Stimulated activated CD8-positive, alpha-beta memory T cell treated with anti-CD3 and anti-CD28 coated beads, Interleukin-4, amount 100 ng/mL, for 4 hours (primary cell): ENCODE results near the gene CARM1.
"Not testable (repeated sequence)": the region's sequence is repeated elsewhere in the genome, so short reads cannot be mapped to it uniquely, and the experiment has no call there.

Experiments
- DNase-seq, 2 donors: peaks; one replicate each; pipeline ENCODE4 v3.0.0-alpha.2; 2020; ENCODE audit warnings: low read depth in 2 of 2, low spot score in 1 of 2

The CARM1 gene

GRCh38 chr19:10846500-10847202, 24.7 kb upstream of the CARM1 start:
- DNase-seq = no peak

- no peak for DNase-seq
These were observed 23.0 kb upstream of the CARM1 start, which contains the start of gene C19orf38 for GRCh38 chr19:10848230-10848856. C19orf38 (plus strand) TSS chr19:10848415; CDS start chr19:10848509, 94 bp downstream.

GRCh38 chr19:10850631-10851030, 20.7 kb upstream of the CARM1 start:
- no peak for DNase-seq

GRCh38 chr19:10852098-10852800, 19.1 kb upstream of the CARM1 start:
- no peak for DNase-seq

- DNase-seq = no peak
These were observed 18.4 kb upstream of the CARM1 start for GRCh38 chr19:10852941-10853340.

GRCh38 chr19:10854350-10855089, 16.8 kb upstream of the CARM1 start:
- DNase-seq = no peak

- DNase-seq = no peak
These were observed 15.4 kb upstream of the CARM1 start for GRCh38 chr19:10855879-10856522.

- not testable (repeated sequence) for DNase-seq
These were observed 14.5 kb upstream of the CARM1 start for GRCh38 chr19:10856899-10857298.

- no peak for DNase-seq
These were observed 13.0 kb upstream of the CARM1 start for GRCh38 chr19:10858204-10858828.

GRCh38 chr19:10861103-10861651, 10.2 kb upstream of the CARM1 start:
- DNase-seq = no peak

GRCh38 chr19:10862561-10863106, 8.7 kb upstream of the CARM1 start:
- DNase-seq = no peak

GRCh38 chr19:10863107-10863717, 8.1 kb upstream of the CARM1 start:
- DNase-seq = no peak

- DNase-seq = peak; percentile 58 to 60
These were observed 6.8 kb upstream of the CARM1 start for GRCh38 chr19:10864538-10864899.

GRCh38 chr19:10866495-10866894, 4.9 kb upstream of the CARM1 start:
- DNase-seq = no peak

GRCh38 chr19:10868872-10869547, 2.3 kb upstream of the CARM1 start:
- no peak for DNase-seq

GRCh38 chr19:10869872-10870311, 1.5 kb upstream of the CARM1 start:
- not testable (repeated sequence) for DNase-seq

- DNase-seq = no peak
These were observed 825 bp upstream of the CARM1 start for GRCh38 chr19:10870501-10870954.

- DNase-seq = no peak
These were observed 575 bp downstream of the CARM1 start for GRCh38 chr19:10871711-10872545.
